ENCODE measurements around the gene MYT1.

MYT1 gene

GRCh38 chr20:64255361-64256281, 91.4 kb downstream of the MYT1 start, which contains the start of gene PCMTD2:
Gene PCMTD2 (plus strand): TSS chr20:64255748. CDS start chr20:64259966, 4,218 bp downstream.
- peak; percentile 99 for DNase-seq (ENCODE audit: extremely low spot score, insufficient read length, low read depth)
- peak; percentile 35 for FAIRE-seq

- FAIRE-seq (no peak), DNase-seq (ENCODE audit: extremely low spot score, insufficient read length, low read depth) (no peak)
Observed at GRCh38 chr20:64256282-64256935, 92.2 kb downstream of the MYT1 start.

DNA sequence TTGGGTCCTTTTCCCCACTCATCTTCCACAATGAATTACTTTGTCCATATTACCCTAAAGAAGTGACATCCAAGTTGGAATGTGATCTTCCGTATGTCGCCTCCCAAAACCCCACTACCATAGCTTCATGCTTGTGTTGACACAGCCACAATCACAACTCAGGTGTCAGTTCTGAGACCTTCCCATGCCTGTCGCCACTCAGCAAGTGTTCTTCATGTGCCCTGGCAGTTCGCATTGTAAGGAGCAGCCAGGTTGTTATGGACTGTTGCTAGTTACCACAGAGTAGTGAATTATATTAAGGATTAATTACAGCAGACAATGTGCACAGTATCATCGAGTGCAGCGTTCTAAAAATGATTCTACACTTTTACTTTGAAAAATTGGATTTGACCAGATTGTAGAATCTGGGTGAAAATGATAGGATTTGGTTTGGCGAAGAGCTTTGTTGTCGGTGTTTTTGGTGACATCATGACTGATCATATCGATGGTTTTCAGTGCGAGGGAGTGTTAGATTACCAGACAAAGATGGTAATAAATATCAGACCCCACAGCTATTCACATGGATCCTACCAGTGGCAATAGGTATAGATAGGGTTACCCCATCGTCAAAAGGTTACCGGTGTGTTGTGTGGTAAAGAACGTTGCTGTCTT, 93.0 kb downstream of the MYT1 start:
- FAIRE-seq (no peak), DNase-seq (ENCODE audit: extremely low spot score, insufficient read length, low read depth) (no peak)

GRCh38 chr20:64258071-64258823, 94.0 kb downstream of the MYT1 start:
- DNase-seq (ENCODE audit: extremely low spot score, insufficient read length, low read depth), result no peak
- FAIRE-seq, result no peak

DNA sequence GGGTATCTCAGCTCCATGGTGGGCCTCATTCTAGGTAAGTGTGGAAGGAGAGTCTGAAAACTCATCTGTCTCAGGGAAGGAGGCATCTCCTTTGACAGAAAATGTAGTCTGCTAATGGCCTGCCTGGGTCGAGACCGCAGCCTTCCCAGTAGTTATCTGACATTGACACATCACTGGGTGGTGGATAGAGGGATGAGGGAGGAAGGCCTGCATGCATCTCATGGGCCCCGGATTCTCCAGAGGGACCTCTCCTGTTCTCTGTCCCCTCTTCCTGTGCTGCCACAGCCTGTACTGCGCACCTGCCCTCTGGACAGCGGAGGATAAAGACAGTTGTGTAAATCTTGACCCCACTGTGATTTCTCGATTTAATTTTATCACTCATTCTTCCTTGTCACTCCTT, 96.0 kb downstream of the MYT1 start:
- no peak for FAIRE-seq
- DNase-seq (ENCODE audit: extremely low spot score, insufficient read length, low read depth), result no peak

GRCh38 chr20:64261138-64261537, 96.9 kb downstream of the MYT1 start:
- no peak for FAIRE-seq
- no peak for DNase-seq (ENCODE audit: extremely low spot score, insufficient read length, low read depth)

- FAIRE-seq (no peak), DNase-seq (ENCODE audit: extremely low spot score, insufficient read length, low read depth) (no peak)
Observed at GRCh38 chr20:64264091-64264490, 99.8 kb downstream of the MYT1 start.

DNA sequence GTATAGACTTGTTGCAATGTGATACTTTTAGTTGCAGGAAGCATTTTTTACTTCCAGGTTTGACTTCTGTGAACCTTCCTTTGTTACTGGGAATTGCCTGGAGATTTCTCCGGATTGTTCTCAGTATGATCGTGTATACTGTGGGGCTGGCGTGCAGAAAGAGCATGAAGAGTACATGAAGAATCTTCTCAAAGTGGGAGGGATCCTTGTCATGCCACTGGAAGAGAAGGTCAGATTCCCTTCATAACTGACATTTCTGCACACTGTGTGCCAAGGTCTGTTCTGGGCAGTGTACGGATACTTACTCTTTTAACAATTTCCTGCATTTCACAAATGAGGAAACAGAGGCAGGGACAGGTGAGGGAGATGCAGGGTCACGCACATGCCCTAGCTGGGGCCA, 100.9 kb downstream of the MYT1 start:
- DNase-seq (ENCODE audit: extremely low spot score, insufficient read length, low read depth) (no peak), FAIRE-seq (no peak)

DNA sequence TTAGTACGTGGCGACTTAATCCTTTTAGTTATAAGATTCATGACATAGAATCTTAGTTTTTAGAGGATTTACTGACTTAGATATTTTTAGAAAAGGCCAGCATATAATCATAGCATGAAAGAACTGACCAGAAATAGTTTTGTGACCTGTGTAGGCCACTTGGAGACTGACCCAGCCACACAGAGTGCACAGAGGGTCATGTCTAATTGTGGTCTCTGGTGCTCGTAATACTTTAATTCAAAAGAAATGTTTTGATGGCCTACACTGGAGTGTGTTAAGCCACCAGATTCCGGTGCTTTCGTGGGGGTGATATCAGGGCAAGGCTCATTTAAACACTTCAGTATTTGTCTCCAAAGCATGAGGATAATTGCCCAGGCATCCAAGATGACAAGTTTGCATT, 102.7 kb downstream of the MYT1 start:
- FAIRE-seq, result no peak
- no peak for DNase-seq (ENCODE audit: extremely low spot score, insufficient read length, low read depth)

- DNase-seq (ENCODE audit: extremely low spot score, insufficient read length, low read depth) (no peak), FAIRE-seq (no peak)
Observed at GRCh38 chr20:64268174-64268573, 103.9 kb downstream of the MYT1 start.

- DNase-seq (ENCODE audit: extremely low spot score, insufficient read length, low read depth) (no peak), FAIRE-seq (no peak)
Observed at GRCh38 chr20:64269604-64270411, 105.6 kb downstream of the MYT1 start.

GRCh38 chr20:64271636-64272035, 107.4 kb downstream of the MYT1 start:
- DNase-seq (ENCODE audit: extremely low spot score, insufficient read length, low read depth), result no peak
- FAIRE-seq, result no peak

- FAIRE-seq, result no peak
- DNase-seq (ENCODE audit: extremely low spot score, insufficient read length, low read depth), result no peak
Observed at GRCh38 chr20:64273109-64273508, 108.9 kb downstream of the MYT1 start.

DNA sequence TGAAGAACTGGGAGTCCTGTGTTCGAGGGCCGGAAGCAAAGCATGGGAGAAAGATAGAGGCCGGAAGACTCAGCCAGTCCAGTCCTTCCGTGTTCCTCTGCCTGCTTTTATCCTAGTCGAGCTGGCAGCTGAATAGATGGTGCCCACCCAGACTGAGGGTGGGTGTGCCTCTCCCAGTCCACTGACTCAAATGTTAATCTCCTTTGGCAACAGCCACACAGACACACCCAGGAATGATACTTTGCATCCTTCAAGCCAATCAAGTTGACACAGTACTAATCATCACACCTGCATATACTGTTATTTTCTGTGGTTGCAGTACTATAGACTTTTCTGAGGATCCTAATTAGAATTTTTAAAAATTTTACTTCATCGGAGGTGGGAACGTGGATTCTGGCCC, 112.6 kb downstream of the MYT1 start:
- FAIRE-seq (no peak), DNase-seq (ENCODE audit: extremely low spot score, insufficient read length, low read depth) (no peak)

GRCh38 chr20:64277571-64278316, 113.5 kb downstream of the MYT1 start:
- DNase-seq (ENCODE audit: extremely low spot score, insufficient read length, low read depth), result no peak
- no peak for FAIRE-seq

DNA sequence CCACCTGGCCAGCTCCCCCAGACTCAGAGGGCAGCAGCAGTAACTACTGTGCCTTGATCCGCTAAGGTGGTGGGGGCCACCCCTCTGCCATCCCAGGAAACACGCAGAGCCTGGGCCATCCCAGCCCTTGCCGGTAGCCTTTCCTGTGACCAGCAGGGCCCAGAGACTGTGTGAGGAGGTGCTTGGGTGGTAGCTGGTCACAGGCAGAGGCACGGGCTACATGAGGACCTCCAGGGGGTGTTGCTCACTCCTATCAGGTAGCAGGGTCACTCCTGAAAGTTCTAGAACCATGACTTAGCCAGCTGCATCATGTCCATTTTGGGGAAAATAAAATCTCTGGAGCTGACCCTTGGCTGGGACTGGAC, 114.0 kb downstream of the MYT1 start:
- no peak for FAIRE-seq
- no peak for DNase-seq (ENCODE audit: extremely low spot score, insufficient read length, low read depth)

GRCh38 chr20:64279826-64280459, 115.7 kb downstream of the MYT1 start:
- FAIRE-seq (no peak), DNase-seq (ENCODE audit: extremely low spot score, insufficient read length, low read depth) (no peak)

DNA sequence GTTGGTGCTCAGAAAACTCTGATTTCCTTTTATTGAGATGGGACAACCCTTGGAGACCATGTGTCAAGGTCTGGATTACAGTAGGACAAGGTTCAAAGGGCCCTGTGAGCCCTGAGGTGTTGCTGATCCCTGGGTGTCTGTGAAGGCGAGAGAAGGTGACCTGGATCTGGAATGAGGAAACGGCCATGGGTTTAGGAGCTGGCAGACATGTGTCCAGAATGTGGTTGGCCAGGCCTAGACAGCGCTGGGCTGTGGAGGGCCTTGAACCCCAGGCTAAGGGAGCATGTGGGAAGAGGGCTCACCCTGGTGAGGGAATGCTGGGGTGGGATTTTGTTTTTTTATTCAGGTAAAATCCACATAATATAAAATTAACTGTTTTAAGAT, 116.2 kb downstream of the MYT1 start:
- no peak for DNase-seq (ENCODE audit: extremely low spot score, insufficient read length, low read depth)
- no peak for FAIRE-seq
